HepG2 (cell line): ENCODE data around the gene FANCG. TPM values are rescaled to one million over a fixed set of nuclear protein-coding genes. Genes with fewer than 3 reads are reported as not detected.
A peak's percentile ranks its signal among the peaks of the same experiment; 100 is the strongest.

Experiments used
- ATF7 ChIP-seq, 2 experiments: fragments of 450-650 bp in 1 of 2; sonication (generic) in 1 of 2; formaldehyde crosslinking in 1 of 2; IDR thresholded peaks; 2 replicates each; pipeline versions ENCODE4 v1.4.0 to v1.6.1; 2016 to 2020; ENCODE audit warnings: antibody characterized with exemption in 1 of 2, mild to moderate bottlenecking in 1 of 2, missing genetic modification reagents in 1 of 2
- GLMP ChIP-seq: sonication (generic); formaldehyde crosslinking; IDR thresholded peaks from 2 replicates; pipeline ENCODE4 v1.9.0; 2021; ENCODE audit warnings: missing genetic modification reagents, mild to moderate bottlenecking, borderline replicate concordance
- MED1 ChIP-seq: sonication (generic); formaldehyde crosslinking; IDR thresholded peaks from 2 replicates; pipeline ENCODE4 v1.4.0; 2020; ENCODE audit warnings: missing genetic modification reagents
- MTERF4 ChIP-seq: sonication (generic); formaldehyde crosslinking; IDR thresholded peaks from 2 replicates; pipeline ENCODE4 v1.8.0; 2023; ENCODE audit warnings: mild to moderate bottlenecking, missing genetic modification reagents
- MYPOP ChIP-seq: sonication (generic); formaldehyde crosslinking; IDR thresholded peaks from 2 replicates; pipeline ENCODE4 v1.8.1; 2023; ENCODE audit warnings: mild to moderate bottlenecking, moderate library complexity, missing genetic modification reagents
- NCOA2 ChIP-seq: sonication (generic); formaldehyde crosslinking; IDR thresholded peaks from 2 replicates; pipeline ENCODE4 v1.8.0; 2022; ENCODE audit warnings: inconsistent platforms
- POGZ ChIP-seq: sonication (generic); formaldehyde crosslinking; IDR thresholded peaks from 2 replicates; pipeline ENCODE4 v1.4.0; 2020; ENCODE audit warnings: mild to moderate bottlenecking, missing genetic modification reagents
- RXRB ChIP-seq: IDR thresholded peaks from 2 replicates; pipeline ENCODE4 v1.6.1; 2016; ENCODE audit warnings: borderline replicate concordance, missing genetic modification reagents, missing compliant biosample characterization
- SRY ChIP-seq: sonication (generic); formaldehyde crosslinking; IDR thresholded peaks from 2 replicates; pipeline ENCODE4 v1.8.0; 2022; ENCODE audit warnings: mild to moderate bottlenecking, missing genetic modification reagents
- ZBTB14 ChIP-seq: sonication (generic); formaldehyde crosslinking; IDR thresholded peaks from 2 replicates; pipeline ENCODE4 v1.4.0; 2020; ENCODE audit warnings: missing genetic modification reagents
- ZNF124 ChIP-seq: sonication (generic); formaldehyde crosslinking; IDR thresholded peaks from 2 replicates; pipeline ENCODE4 v1.4.0; 2020; ENCODE audit warnings: missing genetic modification reagents
- ZNF318 ChIP-seq: sonication (generic); formaldehyde crosslinking; IDR thresholded peaks from 2 replicates; pipeline ENCODE4 v1.4.0; 2020; ENCODE audit warnings: mild to moderate bottlenecking, missing genetic modification reagents
- ZNF337 ChIP-seq: sonication (generic); formaldehyde crosslinking; IDR thresholded peaks from 2 replicates; pipeline ENCODE4 v1.5.1; 2020; ENCODE audit warnings: missing genetic modification reagents, low read depth, mild to moderate bottlenecking, borderline replicate concordance
- ZNF710 ChIP-seq: sonication (generic); formaldehyde crosslinking; IDR thresholded peaks from 2 replicates; pipeline ENCODE4 v1.5.0; 2020; ENCODE audit warnings: mild to moderate bottlenecking, missing genetic modification reagents, borderline replicate concordance
- ZSCAN29 ChIP-seq: sonication (generic); formaldehyde crosslinking; conservative IDR thresholded peaks from 2 replicates; pipeline ENCODE4 v1.4.0; 2020; ENCODE audit warnings: mild to moderate bottlenecking, missing genetic modification reagents
- polyA plus RNA-seq, 8 experiments: library from polyadenylated mRNA; depleted of rRNA in 3 of 8; stranded (reverse) in 7 of 8; unstranded in 1 of 8; fragments of >200 nt; fragmentation: Illumina TruSeq in 4 of 8; extraction: Trizol in 4 of 8; gene quantifications; 2 replicates each; pipeline versions ENCODE4 v1.2.1 to v1.2.3, GENCODE V29; 2011 to 2016; ENCODE audit warnings: low read depth in 4 of 8, missing spikeins in 1 of 8, mixed read lengths in 1 of 8; ENCODE audit not compliant: insufficient read depth in 1 of 8
- total RNA-seq, 5 experiments: library from RNA; depleted of rRNA; stranded (reverse); fragments of >200 nt; fragmentation: Illumina TruSeq; extraction: Trizol; gene quantifications; 2 replicates each; pipeline ENCODE4 v1.2.3, GENCODE V29; 2016; ENCODE audit warnings: low read depth in 1 of 5

FANCG gene
- total and polyA plus RNA-seq, 2 of the 13 experiments (the other 11 are each of a cell fraction or from before 2014, with no cell fraction given): 14.4 to 45.1 TPM

GRCh38 chr9:35116539-35116897 is 36.8 kb upstream of the FANCG start (continued):
- TF ChIP-seq ZNF318 (CRISPR knock-in tag) (no peak), ZBTB14 (CRISPR knock-in tag) (no peak), SRY (0 out of 2 replicates have a peak, but pooled peaks have one; percentile 37), ZNF124 (no peak), POGZ (no peak), RXRB (CRISPR knock-in tag) (no peak), NCOA2 (CRISPR knock-in tag) (no peak), ATF7 (IDR thresholded peaks at IDR 0.05) (no peak), ATF7 (CRISPR knock-in tag; IDR thresholded peaks at IDR 0.05) (no peak), ZNF710 (no peak), MYPOP (CRISPR knock-in tag) (no peak), MED1 (CRISPR knock-in tag) (no peak), ZNF337 (CRISPR knock-in tag) (no peak), ZSCAN29 (CRISPR knock-in tag) (no peak), GLMP (CRISPR knock-in tag) (no peak), MTERF4 (CRISPR knock-in tag) (no peak)
